ENCODE results near the gene GNG4.
A peak's percentile ranks its signal among the peaks of the same experiment; 100 is the strongest.
"Not testable (repeated sequence)": the region's sequence is repeated elsewhere in the genome, so short reads cannot be mapped to it uniquely, and the experiment has no call there.

Gene GNG4

DNA sequence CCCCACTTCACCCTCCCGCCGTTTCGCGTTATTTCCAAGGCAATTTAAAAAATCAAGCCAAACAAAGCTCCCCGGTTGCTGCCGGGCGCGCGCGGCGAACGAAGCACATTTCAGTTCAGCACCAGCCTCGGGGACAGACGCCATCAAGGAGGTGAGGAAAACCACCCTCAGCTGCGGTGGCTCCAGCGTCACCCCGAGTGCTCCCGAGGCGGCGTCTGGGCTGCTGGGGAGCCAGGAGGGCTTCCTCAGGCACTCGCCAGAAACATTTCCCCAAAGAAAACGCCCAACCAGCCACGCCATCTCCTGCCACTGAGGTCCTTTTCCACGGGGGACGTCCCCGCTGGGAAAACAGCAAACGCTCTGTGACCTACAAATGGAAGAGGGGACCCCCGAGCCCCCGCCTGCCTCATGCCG, 623 bp downstream of the GNG4 start:
- peak; percentile 48 to 51 for DNase-seq

DNA sequence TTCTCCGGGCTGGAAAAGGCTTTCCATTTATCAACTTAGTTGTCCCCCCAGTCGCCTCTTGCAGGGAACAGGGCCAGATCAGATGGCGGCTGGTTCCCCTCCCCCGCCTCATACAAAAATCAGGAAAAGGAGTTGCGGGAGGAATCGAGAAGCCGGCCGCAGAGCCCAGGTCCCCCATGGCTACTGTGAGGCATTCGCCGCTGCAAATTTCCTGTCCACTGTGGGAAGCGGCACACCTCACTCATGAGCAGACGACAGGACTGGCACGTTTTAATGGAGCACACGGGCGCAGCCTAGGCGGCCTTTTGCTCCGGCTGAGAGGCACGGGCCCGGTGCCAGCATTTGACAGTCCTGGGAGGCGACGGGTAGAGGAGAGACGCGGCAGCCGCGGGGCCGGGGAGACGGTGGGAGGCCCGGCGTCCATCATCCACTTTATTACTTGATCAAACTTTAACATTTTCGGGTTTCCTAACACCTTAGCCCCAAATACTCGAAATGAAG, 1.1 kb downstream of the GNG4 start:
- no peak for DNase-seq

- not testable (repeated sequence) for DNase-seq
Measured at GRCh38 chr1:235647537-235647936, 2.0 kb downstream of the GNG4 start.

- no peak for DNase-seq
Measured at GRCh38 chr1:235646463-235646862, 3.1 kb downstream of the GNG4 start.

GRCh38 chr1:235644693-235645305, 4.8 kb downstream of the GNG4 start:
- no peak for DNase-seq

DNA sequence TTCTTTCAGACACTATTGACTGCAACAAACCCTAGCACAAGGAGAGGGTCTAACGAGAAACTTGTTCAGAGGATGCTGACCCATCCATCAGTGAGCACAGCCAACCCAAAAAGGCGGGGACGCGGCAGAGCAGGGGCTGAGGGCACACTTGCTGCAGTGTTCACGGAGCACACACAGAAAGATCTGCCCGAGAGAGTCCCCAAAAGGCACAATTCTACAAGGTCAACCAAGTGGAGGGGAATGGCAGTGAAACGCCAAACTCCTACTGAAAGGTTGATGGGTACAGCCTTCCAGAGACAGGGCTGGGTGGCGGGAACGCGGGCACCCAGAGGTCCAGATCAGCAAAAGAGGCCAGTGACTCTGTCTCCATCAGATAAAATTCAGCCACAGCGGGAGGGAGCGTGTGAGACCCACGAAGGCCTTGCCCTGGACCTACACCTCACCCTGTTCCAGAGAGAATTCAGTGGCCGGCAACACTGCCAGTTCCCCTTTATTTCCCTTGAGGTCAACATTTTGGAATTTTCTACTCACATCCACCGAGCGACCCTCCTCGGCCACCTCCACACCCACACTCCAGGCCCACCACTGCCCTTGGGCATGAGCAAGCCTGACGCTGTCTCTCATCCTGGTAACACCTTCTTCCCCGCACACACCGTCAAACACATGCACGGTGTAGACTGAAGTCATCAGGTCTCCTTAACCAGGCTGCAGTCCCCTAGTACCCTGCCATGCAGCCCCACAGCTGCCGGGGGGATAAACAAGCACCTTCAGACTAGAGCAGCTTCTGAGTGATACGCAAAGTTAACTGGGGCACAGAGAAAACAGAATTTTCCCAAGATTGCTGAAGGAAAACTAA, 5.5 kb downstream of the GNG4 start:
- DNase-seq = no peak

DNA sequence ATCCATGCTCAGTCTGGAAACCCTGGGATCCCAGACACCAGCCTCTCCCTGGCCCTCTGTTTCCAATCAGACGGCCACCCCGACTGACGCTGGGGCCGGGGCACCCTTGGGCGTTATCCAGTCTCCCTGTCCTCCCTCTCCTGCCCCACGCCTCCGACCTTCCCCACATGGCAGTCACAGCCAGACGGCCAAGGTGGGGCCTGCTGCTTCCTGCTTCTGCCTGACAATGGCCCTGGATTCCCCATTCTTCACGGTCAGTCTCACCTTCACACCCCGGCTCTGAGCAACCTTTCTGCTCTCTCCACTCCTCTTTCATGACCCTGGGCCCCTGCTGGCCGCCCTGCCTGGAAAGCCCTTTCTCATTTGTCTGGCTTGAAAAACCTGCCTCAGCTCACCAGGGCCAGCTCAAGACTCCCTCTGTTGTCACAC, 6.6 kb downstream of the GNG4 start:
- no peak for DNase-seq

GRCh38 chr1:235642011-235642942, 7.3 kb downstream of the GNG4 start:
- DNase-seq = peak; percentile 52 to 66

DNA sequence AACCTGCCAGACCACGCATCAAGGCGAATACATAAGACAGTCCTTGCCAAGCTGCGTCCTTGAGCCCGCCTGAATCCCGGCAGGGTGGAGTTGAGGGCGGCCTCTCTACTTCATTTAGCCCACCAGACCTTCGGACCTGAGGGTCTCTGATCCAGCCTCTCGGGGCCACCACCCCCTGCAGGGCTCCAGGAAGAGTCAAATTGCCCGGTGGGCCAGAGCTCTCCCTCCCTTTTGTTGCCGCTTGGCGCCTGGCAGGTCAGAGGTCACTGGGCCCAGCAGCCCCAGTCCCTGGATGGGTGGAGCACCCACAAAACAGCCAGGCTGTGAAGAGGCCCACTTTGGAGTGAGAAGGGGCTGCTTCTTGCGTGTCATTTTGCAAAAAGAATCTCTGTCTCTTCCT, 9.0 kb downstream of the GNG4 start:
- DNase-seq = no peak

DNA sequence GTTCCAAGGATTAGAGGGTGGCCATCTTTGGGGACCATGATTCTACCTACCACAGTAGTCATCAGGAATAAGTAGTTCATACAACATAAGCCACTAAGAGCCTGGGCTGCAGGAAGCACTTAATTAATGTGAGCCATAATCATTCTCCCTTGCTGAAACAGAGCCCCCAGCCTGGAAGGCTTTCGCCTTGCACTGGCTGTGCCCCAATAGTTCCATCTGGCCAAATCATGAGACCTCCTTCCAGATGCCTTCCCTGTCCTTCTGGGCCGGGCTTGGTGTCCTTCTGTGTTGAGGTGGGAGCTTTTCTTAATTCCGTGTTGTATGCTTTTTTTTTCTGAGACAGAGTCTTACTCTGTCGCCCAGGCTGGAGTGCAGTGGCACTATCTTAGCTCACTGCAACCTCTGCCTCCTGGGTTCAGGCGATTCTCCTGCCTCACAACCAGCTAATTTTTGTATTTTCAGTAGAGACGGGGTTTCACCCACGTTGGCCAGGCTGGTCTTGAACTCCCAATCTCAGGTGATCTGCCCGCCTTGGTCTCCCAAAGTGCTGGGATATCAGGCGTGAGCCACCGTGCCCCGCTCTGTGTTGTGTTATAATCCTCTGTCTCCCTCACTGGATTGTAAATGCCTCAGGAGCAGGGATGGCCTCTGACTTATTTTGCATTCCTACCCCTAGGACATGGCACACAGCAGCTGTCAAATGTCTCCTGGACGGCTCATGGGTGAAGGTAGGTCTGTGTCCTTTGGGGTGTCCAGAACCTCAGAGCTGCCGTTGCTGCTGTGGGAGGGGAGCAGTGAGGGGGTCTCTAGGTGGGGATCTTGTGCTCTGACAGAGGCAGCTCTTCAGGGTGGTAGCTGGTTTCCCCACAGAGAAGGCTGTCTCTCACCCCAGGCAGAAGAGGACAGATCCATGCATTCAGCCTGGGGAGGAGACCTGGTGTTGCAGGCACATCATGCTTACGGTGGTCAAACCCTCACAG, 10.1 kb downstream of the GNG4 start:
- DNase-seq = no peak

DNA sequence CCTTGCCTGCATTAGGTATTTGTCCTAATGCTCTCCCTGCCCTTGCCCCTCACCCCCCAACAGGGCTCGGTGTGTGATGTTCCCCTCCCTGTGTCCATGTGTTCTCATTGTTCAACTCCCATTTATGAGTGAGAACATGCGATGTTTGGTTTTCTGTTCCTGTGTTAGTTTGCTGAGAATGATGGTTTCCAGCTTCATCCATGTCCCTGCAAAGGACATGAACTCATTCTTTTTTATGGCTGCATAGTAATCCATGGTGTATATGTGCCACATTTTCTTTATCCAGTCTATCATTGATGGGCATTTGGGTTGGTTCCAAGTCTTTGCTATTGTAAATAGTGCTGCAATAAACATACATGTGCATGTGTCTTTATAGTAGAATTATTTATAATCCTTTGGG, 11.0 kb downstream of the GNG4 start:
- DNase-seq = not testable (repeated sequence)

- no peak for DNase-seq
Measured at GRCh38 chr1:235637756-235638534, 11.6 kb downstream of the GNG4 start.

- DNase-seq = no peak
Measured at GRCh38 chr1:235635938-235636662, 13.5 kb downstream of the GNG4 start.

- no peak for DNase-seq
Measured at GRCh38 chr1:235632506-235633401, 16.8 kb downstream of the GNG4 start.

DNA sequence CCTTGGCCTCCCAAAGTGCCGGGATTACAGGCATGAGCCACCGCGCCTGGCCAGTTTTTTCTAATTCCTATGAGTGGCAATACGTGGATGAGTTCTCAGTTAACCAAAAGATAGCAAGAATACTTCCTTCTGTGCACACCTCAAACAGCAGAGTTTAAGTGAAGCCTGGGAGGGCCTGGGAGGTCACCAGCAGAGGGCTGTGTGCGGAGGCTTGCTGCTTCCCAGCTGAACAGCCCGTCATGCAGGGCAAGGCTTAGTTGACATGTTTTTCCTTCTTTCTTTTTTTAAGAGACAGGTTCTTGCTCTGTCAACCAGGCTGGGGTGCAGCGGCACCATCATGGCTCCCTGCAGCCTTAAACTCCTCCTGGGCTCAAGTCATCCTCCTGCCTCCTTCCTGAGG, 17.8 kb downstream of the GNG4 start:
- no peak for DNase-seq

- DNase-seq = no peak
Measured at GRCh38 chr1:235628316-235629005, 21.1 kb downstream of the GNG4 start.

DNA sequence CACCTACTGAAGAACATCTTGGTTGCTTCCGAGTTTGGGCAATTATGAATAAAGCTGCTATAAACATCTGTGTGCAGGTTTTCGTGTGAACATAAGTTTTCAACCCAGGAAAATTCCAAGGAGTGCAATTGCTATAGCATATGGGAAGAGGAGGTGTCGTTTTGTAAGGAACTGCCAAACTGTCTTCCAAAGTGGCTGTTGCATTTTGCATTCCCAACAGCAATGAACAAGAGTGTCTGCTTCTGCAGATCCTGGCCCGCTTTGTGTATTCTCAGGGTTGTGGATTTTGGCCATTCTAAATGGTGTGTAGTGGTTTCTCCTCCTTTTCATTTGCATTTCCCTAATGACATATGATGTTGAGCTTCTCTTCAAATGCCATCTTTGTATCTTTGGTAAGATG, 23.8 kb downstream of the GNG4 start:
- DNase-seq = no peak

DNA sequence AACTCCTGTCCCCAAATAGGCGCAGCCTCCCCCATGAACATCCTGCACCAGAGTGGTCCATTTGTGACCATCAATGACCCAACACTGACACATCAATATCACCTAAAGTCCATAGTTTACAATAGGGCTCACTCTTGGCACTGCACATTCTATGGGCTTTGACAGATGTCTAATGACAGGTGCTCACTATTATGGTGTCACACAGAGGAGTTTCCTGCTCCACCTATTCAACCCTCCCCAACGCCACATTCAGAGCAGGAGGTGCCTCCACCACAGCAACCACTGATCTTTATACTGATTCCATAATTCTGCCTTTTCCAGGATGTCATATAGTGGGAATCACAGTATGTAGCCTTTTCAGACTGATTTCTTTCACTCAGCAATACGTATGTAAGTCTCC, 24.2 kb downstream of the GNG4 start:
- DNase-seq = no peak

All from activated CD4-positive, alpha-beta T cell treated with anti-CD3 and anti-CD28 coated beads for 4 hours (primary cell).